ENCODE results near the gene MAGEB6B.
"Not testable (repeated sequence)": the region's sequence is repeated elsewhere in the genome, so short reads cannot be mapped to it uniquely, and the experiment has no call there.

MAGEB6B gene, protein sequence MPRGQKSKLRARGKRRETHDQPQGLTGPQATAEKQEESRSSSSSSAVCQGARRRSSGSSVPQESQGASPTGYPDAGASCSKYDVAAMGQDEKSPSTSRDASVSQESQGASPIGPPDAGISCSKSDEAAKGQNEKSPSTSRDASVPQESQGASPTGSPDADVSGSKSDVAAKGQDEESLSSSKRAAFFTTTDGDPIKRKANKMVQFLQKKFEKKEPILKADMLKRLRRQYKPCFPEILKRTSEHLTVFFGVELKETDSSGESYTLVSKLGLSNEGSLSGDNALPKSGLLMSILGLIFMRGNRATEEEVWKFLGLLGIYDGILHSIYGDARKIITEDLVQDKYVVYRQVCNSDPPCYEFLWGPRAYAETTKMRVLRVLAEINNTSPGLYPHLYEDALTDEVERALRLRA

DNA sequence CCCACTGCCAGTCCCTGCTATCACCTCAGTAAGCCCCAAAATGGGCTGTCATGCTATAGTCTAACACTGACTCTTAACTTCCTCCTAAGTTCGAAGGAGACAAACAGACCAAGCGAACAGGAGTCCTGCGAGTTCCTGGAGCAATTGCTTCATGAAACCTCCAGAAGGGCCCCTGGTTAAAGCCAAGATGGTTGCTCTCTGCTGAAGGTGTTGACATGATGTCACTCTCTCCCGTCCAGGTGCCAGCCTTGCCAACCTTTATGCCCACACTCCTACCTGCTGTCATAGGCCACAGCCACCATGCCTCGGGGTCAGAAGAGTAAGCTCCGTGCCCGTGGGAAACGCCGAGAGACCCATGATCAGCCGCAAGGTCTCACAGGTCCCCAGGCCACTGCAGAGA lies at the start of gene MAGEB6B:
MAGEB6B (plus strand) TSS at position 301 of the 400 bp plus-strand sequence; CDS start at position 301, 0 bp downstream.
- no peak for DNase-seq

DNA sequence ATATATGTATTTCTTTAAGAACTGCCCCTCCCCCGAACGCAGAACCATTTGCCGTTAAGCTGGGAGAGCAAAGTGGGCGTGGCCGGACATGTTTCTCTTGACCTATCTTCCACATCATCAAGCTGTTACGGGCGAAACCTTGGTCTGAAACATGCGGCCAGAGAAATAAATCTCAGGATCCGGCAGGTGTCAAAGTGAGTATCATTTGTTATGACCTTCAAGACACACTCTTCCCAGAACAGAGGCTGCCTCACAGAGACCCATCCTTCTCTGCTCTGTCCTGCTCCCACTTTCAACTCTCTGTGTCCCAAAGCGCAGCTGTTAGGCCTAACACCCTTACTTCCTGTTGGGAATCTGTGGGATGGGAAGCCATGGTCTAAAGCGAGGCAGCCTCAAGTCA lies 22.1 kb upstream of the MAGEB6B start, which contains the start of gene MAGEB18:
MAGEB18 (plus strand) TSS at position 70 of the 400 bp plus-strand sequence. CDS start 643 bp downstream, outside the sequence.
- no peak for DNase-seq

DNA sequence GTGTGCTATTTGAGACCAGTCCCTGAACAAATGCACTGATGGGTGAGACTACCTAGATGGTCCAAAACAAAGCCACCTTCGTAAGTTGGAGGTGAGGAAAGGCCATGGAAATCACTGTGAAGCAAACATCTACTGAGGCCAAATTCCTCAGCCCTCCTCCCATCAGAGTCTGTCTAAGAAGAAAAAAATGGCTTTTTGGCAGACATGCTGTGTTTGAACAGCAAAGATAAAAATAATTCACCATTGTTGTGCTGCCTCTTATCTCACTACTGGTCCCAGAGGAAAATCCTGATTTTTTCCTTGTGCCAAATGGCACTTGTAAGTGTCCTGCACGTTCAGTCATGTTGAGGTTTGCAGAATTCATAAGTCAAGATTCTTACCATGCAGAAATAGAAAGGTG lies 14.4 kb upstream of the MAGEB6B start:
- DNase-seq = no peak

GRCh38 chrX:26192204-26192603 lies 31.8 kb downstream of the MAGEB6B start, which contains the start of gene MAGEB6:
Gene MAGEB6 (plus strand): TSS chrX:26192440. CDS start chrX:26193847, 1,407 bp downstream.
- no peak for DNase-seq

GRCh38 chrX:26203561-26203960 lies 43.2 kb downstream of the MAGEB6B start:
- no peak for DNase-seq

DNA sequence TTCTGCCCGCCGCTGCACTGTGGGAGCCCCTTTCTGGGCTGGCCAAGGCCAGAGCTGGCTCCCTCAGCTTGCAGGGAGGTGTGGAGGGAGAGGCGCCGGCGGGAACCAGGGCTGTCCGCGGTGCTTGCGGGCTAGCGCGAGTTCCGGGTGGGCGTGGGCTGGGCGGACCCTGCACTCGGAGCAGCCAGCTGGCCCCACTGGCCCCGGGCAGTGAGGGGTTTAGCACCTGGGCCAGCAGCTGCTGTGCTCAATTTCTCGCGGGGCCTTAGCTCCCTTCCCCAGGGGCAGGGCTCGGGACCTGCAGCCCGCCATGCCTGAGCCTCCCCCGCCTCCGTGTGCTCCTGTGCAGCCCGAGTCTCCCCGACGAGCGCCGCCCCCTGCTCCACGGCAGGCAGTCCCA lies 44.3 kb downstream of the MAGEB6B start:
- not testable (repeated sequence) for DNase-seq

DNA sequence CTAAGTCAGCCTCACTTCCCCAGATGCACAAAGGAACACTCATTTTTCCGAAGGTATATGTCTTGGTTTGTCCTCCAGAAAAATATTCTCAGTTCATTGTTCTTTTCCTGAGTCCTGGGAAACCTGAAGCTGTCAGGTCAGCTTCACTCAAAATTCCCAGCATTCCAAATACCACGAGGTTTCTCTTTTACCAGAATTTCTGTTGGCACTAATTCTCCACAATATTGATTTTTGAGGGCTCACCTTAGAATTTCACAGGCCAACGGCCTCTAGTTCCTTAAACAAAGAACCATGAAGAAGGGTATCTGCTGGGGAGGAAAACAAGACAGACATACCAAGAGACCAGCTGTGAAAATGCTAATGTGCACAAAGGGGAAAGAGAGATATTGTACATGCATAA lies 47.6 kb downstream of the MAGEB6B start:
- no peak for DNase-seq
